Ishikawa (cell line): ENCODE results near the gene ZNF322.

Experiments used
- CEBPB ChIP-seq: IDR thresholded peaks from 2 replicates; pipeline ENCODE4 v1.6.1; 2012
- CREB1 ChIP-seq: IDR thresholded peaks from 2 replicates; pipeline ENCODE4 v1.6.1; 2012; ENCODE audit warnings: low read depth
- EGR1 ChIP-seq: IDR thresholded peaks from 2 replicates; pipeline ENCODE4 v1.6.1; 2012
- EP300 ChIP-seq: IDR thresholded peaks from 2 replicates; pipeline ENCODE4 v1.6.1; 2012; ENCODE audit warnings: borderline replicate concordance
- FOXM1 ChIP-seq: IDR thresholded peaks from 2 replicates; pipeline ENCODE4 v1.6.1; 2012; ENCODE audit warnings: low read depth, borderline replicate concordance
- NFIC ChIP-seq: IDR thresholded peaks from 2 replicates; pipeline ENCODE4 v1.6.1; 2012
- RAD21 ChIP-seq: IDR thresholded peaks from 2 replicates; pipeline ENCODE4 v1.6.1; 2012; ENCODE audit warnings: low read depth
- TAF1 ChIP-seq: IDR thresholded peaks from 2 replicates; pipeline ENCODE4 v1.6.1; 2012; ENCODE audit warnings: low read depth, mild to moderate bottlenecking
- TCF12 ChIP-seq: IDR thresholded peaks from 2 replicates; pipeline ENCODE4 v1.6.1; 2012; ENCODE audit warnings: low read depth
- TEAD4 ChIP-seq: IDR thresholded peaks from 2 replicates; pipeline ENCODE4 v1.6.1; 2012
- YY1 ChIP-seq: IDR thresholded peaks from 2 replicates; pipeline ENCODE4 v1.6.1; 2012; ENCODE audit warnings: low read depth
- ZBTB7A ChIP-seq: IDR thresholded peaks from 2 replicates; pipeline ENCODE4 v1.6.1; 2012; ENCODE audit warnings: low read depth
- TF ChIP-seq, protein P1 (sequence below): IDR thresholded peaks from 2 replicates; pipeline ENCODE4 v1.6.1; 2012
- TF ChIP-seq, protein P2 (sequence below): IDR thresholded peaks from 2 replicates; pipeline ENCODE4 v1.6.1; 2012
- TF ChIP-seq, protein P3 (sequence below): IDR thresholded peaks from 2 replicates; pipeline ENCODE4 v1.6.1; 2012; ENCODE audit warnings: low read depth, mild to moderate bottlenecking

The ZNF322 gene

DNA sequence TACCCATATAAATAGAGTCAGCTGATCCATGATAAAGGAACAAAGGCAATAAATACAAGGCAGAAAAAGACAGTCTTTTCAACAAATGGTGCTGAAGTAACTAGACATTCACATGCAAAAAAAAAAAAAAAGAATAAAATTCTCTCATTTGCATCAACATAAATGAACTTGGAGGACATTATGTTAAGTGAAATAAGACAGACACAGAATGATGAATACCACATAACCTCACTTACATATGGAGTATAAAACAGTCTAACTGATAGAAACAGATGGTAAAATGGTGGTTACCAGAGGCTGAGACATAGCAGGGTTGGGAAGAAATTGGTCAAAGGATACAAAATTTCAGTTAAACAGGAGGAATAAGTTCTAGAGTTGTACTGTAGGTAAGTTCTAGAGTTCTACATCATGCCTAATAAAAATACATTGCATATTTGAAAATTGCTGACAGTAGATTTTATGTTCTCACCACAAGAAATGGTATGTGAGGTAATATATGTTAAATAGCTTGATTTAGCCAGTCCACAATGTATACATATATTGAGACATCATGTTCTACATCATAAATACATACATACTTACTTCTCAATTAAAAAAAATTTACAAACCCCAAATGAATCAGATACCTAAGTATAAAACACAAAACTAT lies 8.3 kb downstream of the ZNF322 start:
- no peak for TF ChIP-seq EGR1
- TF ChIP-seq TAF1 = no peak
- no peak for TF ChIP-seq RAD21
- no peak for TF ChIP-seq TEAD4
- TF ChIP-seq FOXM1 = no peak
- TF ChIP-seq YY1 = no peak
- TF ChIP-seq, protein P1, sequence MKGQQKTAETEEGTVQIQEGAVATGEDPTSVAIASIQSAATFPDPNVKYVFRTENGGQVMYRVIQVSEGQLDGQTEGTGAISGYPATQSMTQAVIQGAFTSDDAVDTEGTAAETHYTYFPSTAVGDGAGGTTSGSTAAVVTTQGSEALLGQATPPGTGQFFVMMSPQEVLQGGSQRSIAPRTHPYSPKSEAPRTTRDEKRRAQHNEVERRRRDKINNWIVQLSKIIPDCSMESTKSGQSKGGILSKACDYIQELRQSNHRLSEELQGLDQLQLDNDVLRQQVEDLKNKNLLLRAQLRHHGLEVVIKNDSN = no peak
- no peak for TF ChIP-seq CEBPB
- TF ChIP-seq EP300 = no peak
- no peak for TF ChIP-seq NFIC
- TF ChIP-seq, protein P2, sequence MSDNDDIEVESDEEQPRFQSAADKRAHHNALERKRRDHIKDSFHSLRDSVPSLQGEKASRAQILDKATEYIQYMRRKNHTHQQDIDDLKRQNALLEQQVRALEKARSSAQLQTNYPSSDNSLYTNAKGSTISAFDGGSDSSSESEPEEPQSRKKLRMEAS = no peak
- no peak for TF ChIP-seq ZBTB7A
- TF ChIP-seq CREB1 = no peak
- TF ChIP-seq, protein P3, sequence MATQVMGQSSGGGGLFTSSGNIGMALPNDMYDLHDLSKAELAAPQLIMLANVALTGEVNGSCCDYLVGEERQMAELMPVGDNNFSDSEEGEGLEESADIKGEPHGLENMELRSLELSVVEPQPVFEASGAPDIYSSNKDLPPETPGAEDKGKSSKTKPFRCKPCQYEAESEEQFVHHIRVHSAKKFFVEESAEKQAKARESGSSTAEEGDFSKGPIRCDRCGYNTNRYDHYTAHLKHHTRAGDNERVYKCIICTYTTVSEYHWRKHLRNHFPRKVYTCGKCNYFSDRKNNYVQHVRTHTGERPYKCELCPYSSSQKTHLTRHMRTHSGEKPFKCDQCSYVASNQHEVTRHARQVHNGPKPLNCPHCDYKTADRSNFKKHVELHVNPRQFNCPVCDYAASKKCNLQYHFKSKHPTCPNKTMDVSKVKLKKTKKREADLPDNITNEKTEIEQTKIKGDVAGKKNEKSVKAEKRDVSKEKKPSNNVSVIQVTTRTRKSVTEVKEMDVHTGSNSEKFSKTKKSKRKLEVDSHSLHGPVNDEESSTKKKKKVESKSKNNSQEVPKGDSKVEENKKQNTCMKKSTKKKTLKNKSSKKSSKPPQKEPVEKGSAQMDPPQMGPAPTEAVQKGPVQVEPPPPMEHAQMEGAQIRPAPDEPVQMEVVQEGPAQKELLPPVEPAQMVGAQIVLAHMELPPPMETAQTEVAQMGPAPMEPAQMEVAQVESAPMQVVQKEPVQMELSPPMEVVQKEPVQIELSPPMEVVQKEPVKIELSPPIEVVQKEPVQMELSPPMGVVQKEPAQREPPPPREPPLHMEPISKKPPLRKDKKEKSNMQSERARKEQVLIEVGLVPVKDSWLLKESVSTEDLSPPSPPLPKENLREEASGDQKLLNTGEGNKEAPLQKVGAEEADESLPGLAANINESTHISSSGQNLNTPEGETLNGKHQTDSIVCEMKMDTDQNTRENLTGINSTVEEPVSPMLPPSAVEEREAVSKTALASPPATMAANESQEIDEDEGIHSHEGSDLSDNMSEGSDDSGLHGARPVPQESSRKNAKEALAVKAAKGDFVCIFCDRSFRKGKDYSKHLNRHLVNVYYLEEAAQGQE = no peak
- no peak for TF ChIP-seq TCF12

DNA sequence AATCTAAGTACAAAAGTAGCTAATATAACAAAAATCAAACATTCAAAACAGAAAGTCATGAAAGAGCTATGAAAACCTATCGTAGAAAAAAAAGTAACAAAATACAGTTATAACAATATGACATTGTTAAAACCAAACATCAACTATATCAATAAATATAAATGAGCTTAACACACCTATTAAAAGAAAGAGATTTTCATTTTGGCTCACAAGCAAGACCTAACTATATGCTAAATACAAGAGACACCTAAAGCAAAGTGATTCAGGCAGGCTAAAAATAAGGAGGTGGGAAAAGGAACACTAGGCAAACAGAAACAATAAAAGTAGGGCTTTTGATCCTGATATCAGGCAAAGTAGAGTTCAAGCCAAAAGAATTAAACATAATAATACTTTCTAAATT lies 13.5 kb downstream of the ZNF322 start:
- TF ChIP-seq NFIC (no peak), FOXM1 (no peak), RAD21 (no peak), YY1 (no peak), CREB1 (no peak), TEAD4 (no peak), EGR1 (no peak), ZBTB7A (no peak), TCF12 (no peak)
- TF ChIP-seq, protein P3 = no peak
- TF ChIP-seq, protein P2 = no peak

DNA sequence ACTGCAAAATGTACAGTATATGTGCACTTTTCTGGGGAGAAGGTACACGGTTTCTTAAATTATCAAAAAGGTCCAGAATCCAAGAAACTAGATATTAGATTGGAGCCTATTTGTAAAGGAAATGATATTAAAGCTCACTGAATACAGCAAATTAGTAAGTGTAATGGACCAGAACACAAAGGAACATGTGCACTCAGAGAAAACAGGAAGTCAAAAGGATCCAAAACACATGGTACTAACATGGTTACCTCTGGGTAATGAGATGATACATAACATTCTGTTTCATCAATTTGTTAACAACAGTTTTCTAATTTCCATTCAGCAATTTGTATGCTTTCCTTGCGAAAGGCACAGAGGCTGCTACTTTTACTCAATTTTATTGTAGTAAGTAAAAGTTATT lies 18.7 kb downstream of the ZNF322 start:
- TF ChIP-seq YY1 (no peak), CREB1 (no peak), FOXM1 (no peak), TCF12 (no peak), EGR1 (no peak), CEBPB (no peak)

DNA sequence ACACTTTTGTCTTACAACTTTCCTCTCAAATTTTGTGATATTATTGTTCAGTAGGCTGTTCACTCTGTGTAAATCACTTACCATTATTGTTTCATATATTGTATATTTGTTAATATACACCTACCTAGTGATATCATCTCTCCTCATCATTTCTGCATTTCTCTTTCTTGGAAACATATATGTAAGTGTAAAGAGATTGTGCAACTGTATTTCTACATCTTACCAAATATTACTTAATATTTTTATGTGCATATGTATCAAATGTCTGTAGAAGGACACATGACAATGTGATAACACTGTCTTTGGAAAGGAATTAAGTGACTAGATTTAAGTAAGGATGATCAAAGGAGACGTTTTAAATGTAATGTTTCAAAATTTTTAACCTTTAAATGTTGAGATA lies 30.2 kb downstream of the ZNF322 start:
- TF ChIP-seq, protein P2 = no peak
- TF ChIP-seq EP300 = no peak
- TF ChIP-seq FOXM1 = no peak
- TF ChIP-seq TEAD4 = no peak
- TF ChIP-seq RAD21 = no peak
- TF ChIP-seq ZBTB7A = no peak
- TF ChIP-seq, protein P3 = no peak
- no peak for TF ChIP-seq TCF12
- TF ChIP-seq CEBPB = no peak
- no peak for TF ChIP-seq EGR1
- TF ChIP-seq CREB1 = no peak
- no peak for TF ChIP-seq TAF1
- no peak for TF ChIP-seq YY1
- no peak for TF ChIP-seq NFIC

DNA sequence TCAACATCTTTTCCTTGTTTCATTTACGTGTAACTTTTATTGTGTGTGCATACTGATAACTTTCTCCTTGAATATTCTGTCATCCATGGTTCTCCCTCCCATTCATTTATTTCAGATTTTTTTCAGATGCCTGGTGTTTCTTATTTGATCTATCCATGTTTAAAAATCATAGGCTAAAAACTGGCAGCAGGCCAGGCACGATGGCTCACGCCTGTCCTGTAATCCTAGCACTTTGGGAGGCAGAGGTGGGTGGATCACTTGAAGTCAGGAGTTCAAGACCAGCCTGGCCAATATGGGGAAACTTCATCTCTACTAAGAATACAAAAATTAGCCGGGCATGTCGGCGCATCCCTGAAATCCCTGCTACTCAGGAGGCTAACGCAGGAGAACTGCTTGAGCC lies 31.7 kb downstream of the ZNF322 start:
- TF ChIP-seq TEAD4 = no peak
- TF ChIP-seq, protein P3 = no peak
- TF ChIP-seq EP300 = no peak
- TF ChIP-seq CREB1 = no peak
- no peak for TF ChIP-seq YY1
- no peak for TF ChIP-seq TAF1
- TF ChIP-seq NFIC = no peak
- TF ChIP-seq ZBTB7A = no peak
- TF ChIP-seq RAD21 = no peak
- TF ChIP-seq FOXM1 = no peak
- no peak for TF ChIP-seq EGR1
- TF ChIP-seq TCF12 = no peak
- TF ChIP-seq, protein P2 = no peak
- no peak for TF ChIP-seq CEBPB
